Measurements from ENCODE around the gene FARP2.
"Not testable (repeated sequence)": the region's sequence is repeated elsewhere in the genome, so short reads cannot be mapped to it uniquely, and the experiment has no call there.

FARP2 gene, protein sequence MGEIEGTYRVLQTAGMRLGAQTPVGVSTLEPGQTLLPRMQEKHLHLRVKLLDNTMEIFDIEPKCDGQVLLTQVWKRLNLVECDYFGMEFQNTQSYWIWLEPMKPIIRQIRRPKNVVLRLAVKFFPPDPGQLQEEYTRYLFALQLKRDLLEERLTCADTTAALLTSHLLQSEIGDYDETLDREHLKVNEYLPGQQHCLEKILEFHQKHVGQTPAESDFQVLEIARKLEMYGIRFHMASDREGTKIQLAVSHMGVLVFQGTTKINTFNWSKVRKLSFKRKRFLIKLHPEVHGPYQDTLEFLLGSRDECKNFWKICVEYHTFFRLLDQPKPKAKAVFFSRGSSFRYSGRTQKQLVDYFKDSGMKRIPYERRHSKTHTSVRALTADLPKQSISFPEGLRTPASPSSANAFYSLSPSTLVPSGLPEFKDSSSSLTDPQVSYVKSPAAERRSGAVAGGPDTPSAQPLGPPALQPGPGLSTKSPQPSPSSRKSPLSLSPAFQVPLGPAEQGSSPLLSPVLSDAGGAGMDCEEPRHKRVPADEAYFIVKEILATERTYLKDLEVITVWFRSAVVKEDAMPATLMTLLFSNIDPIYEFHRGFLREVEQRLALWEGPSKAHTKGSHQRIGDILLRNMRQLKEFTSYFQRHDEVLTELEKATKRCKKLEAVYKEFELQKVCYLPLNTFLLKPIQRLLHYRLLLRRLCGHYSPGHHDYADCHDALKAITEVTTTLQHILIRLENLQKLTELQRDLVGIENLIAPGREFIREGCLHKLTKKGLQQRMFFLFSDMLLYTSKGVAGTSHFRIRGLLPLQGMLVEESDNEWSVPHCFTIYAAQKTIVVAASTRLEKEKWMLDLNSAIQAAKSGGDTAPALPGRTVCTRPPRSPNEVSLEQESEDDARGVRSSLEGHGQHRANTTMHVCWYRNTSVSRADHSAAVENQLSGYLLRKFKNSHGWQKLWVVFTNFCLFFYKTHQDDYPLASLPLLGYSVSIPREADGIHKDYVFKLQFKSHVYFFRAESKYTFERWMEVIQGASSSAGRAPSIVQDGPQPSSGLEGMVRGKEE
- 26.9 to 40.6 reads per million in 2 donors for total RNA-seq

DNA sequence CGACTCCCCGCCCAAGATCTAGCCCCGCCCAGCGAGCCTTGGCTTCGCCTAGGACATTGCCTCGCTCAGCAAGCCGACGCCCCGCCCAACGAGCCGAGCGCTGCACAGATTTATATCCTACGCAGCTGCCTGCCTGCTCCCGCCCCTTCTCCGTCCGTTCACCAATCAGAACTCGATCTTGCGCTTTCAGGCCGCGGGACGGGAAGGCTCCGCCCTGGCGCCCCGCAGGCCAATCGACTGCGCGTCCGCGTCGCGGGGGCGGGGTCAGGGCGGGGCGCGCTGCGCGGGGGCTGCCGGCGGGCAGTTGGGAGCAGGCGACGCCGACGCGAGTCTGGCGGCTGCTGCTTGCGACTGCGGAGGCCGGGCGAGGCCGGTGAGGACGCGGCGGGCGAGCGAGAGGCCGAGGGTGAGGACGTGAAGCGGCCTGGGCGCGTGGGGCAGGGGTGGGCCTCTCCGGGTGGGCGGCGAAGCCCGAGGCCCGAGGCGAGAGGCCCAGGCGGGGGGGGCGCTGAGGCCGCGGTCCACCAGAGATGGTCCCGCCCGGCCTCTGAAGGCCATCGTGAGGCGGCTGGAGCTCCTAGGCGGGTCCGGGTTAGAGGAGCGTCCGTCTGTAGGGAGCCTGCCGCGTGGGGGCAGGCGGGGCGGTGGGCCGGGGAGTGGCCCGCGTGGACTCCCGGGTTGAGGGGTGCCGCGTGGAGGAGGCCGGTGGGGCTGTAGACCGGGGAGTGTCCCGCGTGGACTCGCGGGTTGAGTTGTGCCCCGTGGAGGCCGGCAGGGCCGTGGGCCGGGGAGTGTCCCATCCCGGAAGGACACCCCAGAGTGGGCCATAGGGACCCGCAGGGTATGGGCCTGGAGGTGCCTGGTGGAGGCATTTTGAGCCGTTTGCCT lies at the start of gene FARP2:
Gene FARP2 (plus strand): TSS at position 303 of the 888 bp plus-strand sequence. CDS start 16,823 bp downstream, outside the sequence.
- DNase-seq: peak; percentile 87

DNA sequence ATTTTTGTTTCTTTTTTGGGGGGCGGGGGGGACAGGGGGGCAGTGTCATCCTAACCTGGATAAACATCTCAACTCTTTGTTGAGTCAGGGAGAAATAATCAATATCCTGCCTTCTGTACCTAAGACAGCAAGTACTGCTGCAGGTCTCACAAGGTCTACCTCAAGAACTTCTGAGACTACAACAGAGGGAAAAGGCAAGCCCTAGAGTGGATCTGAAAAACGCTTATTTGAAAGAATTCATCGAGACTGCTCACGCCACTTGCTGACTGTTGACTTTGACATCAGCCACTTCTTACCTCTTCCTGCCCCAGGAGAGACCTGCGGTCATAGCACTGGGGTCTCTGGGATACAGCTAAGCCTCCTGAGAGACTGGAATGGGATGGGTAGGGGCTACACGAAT lies 49.0 kb upstream of the FARP2 start:
- DNase-seq: no peak

- DNase-seq: no peak
Measured at GRCh38 chr2:241308267-241308666, 47.8 kb upstream of the FARP2 start.

DNA sequence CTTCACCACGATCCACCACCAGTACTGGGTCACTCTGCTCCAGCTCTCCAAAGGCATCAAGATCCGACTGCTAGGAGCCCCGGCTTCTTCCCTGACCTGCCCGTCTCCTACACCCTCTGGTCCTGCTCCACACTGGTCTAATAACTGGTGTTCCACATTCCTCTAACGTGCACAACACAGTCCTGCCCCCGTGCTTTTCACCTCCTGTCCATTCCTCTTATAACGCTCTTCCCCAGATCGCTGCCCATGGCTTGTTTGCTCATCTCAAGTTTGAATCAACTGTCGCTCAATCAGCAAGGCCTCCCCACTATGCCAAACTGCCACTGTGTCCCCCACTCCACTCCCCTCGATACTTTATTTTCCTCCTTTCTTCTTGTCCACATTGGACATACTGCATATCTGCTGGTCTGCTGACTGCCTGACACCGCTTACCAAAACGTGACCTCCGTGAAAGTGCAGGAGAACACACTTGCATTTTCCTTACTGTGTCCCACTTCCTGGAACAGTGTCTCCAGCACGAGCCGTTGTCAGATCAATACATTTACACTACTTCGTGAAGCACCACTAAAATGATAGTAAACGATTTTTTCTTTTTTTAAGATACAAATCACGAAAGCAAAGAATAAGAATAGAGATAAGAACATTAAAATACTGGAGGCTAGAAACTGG lies 47.1 kb upstream of the FARP2 start:
- no peak for DNase-seq

DNA sequence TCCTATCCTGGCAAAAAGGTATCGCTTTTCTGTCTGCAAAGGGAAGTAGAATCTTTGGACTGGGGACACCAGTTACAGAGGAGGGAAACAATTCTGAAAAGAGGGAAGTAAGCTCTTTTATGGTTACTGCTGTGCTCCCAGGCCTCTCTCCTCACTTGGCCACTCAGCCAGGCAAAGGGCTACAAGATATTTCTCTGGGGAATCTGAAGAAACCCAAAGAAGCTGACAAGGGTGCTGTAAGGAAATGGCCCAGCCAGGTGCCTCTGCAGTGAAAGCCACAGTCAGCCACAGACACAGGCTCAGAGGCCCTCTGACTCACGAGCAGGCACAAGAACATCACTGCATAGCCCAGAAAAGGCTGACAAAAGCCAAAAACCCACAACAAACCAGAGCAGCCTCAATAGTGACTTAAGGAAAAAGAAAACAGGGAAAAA lies 46.4 kb upstream of the FARP2 start:
- no peak for DNase-seq

DNA sequence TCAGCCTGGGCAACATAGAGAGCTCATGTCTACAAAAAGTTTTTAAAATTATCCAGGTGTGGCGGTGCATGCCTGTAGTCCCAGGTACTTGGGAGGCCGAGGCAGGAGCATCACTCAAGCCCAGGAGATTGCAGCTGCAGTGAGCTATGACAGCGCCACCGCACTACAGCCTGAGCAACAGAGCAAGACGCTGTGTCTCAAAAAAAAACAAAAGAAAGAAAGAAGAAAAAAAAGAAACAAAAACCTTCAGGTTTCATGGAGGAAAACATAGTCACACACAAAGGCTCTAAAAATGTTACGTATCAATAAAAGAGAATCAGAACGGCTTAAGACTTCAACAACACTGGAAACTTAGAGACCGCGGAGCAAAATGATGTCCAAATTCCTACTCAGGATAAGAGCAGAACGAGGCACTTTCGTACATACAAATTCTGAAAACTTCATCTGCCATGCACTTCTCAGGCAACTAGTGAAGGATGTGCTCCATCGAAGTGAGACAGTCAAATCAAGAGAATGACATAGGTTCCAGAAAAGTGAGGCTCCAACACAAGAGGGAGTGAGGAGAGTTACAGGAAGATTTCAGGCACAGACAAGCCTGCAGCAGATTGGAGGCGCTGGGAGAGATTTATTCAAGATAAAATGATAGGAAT lies 45.0 kb upstream of the FARP2 start:
- DNase-seq: no peak

DNA sequence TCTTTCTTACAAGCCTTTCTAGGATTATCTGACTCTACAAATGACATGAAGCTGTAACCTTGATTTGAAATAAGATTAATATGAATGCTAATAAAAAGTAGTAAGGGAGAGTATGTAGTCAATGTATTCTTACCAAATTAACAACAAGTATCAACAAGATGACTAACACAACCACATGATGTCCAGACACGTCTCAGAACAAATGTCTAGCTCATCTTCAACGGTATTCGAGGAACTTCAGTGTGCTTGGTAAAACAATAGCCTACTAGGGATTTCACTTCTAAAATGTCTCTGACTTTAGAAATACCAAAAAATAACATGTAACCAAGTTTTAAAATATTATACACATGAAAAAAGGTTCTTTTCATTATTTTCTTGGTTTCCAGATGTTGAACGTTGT lies 44.0 kb upstream of the FARP2 start:
- DNase-seq: no peak

- no peak for DNase-seq
Measured at GRCh38 chr2:241313543-241314095, 42.5 kb upstream of the FARP2 start.

DNA sequence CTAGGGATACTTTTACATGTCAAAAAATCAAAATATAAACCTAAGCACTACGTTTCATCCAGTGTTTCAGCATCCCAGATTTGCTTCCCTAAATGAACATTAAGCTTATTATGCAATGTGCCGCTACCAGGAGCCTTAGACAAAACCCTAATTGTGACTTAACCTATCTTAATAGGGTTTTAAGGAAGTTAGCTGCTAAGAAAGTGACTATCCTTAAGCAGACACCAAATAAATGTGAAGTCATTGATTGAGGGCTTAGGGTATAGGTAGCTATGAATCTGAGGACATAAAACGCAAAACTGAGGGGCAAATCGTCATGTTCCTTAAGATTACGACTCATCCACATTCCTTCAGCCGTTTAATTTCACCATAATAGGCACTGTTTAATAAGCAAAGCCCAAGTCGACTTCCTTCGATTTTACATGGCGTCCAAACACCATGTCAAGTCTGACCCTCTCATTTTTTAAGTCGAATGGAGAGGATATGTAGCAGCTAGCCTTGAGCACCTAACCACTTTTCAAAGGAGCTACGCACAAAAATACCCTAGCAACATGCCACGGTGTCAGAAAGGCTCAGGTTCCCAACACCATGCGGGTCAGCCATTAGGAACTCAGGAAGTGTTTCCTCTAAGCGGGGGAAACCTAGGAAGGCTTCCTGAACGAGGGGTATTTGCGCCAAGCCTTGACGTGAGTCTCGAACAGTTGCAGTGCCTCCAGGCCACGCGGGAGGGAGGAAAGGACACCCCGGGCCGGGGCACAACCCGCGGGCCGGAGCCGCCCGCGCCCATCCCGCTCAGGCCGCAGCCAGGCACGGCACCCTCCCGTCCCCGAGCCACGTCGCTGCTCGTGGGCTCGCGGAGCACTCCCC lies 41.6 kb upstream of the FARP2 start:
- DNase-seq: no peak

GRCh38 chr2:241315093-241315878 lies 40.8 kb upstream of the FARP2 start, which contains the start of gene HDLBP:
Gene HDLBP, minus strand, starts transcription at chr2:241315672. Its CDS starts 48,803 bp downstream, at chr2:241266869.
- peak; percentile 100 for DNase-seq

- DNase-seq: peak; percentile 85
Measured at GRCh38 chr2:241315879-241316631, 40.0 kb upstream of the FARP2 start, which contains the start of gene SEPTIN2. Gene SEPTIN2, plus strand, starts transcription at chr2:241315925. Its CDS starts 8,308 bp downstream, at chr2:241324233.

DNA sequence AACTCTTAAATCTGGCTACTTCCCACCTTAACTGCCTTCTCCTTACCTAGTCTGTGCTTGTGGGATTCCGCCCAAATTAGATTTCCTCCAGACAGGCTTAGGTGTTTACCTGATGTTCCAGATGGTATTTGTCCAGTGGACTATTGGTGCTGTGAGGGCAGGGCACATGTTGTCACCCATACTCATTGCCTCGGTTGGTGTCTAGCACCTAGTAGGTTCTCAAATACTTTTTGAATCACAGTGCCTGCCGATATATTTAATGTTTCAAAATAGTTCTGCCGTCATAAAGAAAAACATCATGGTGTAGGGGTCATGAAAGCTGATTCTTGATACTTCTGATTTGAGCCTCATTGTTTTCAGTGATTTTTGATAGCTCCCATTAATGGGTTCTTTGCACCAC lies 39.3 kb upstream of the FARP2 start:
- no peak for DNase-seq

DNA sequence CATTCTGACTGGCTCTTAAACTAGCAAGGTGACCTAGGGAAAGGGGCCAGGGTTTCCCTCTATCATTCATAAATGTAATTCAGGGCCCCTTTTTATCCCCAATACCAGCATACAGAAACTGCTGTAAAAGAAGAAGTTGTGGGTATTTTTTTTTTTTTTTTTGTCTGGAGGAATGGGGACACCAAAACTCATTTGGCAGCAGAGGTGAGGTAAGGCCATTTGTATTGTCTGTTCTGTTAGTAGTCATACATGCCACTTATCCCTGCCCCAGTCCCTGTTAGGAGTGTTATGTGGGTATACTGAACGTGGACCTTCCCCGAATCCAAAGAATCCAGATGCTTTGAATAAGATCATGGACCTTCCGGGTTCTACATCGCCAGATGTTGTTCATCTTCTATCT lies 38.7 kb upstream of the FARP2 start:
- no peak for DNase-seq

GRCh38 chr2:241318830-241319229 lies 37.3 kb upstream of the FARP2 start:
- DNase-seq: not testable (repeated sequence)

DNA sequence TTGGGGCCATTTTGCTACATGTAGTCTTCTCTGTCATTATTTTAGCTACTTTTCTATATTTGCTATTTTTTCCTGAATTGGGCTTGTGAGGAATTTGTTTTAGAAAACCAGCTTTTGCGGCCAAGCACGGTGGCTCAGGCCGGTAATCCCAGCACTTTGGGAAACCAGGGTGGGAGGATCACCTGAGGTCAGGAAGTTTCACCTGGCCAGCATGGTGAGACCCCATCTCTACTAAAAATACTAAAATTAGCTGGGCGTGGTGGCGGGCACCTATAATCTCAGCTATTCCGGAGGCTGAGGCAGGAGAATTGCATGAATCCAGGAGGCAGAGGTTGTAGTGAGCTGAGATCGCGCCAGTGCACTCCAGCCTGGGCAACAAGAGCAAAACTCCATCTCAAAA lies 35.7 kb upstream of the FARP2 start:
- no peak for DNase-seq

DNA sequence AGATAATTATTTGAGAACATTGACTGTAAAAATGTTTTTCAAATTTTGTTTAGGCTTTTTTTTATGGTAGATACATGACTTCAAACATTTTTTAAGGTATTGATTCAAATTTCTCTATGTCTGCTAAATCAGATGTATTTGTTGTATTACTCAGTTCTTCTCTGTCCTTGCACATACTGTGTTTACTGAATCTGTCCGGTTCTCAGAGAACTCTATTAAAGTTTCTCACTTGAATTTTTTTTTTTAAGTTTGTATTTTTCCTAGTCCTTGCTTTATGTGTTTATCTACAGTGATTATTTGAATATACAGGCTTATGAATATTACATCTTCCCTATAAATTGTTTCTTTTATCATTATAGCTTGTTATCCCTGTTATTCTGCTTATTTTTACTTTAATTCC lies 35.1 kb upstream of the FARP2 start:
- DNase-seq: no peak

DNA sequence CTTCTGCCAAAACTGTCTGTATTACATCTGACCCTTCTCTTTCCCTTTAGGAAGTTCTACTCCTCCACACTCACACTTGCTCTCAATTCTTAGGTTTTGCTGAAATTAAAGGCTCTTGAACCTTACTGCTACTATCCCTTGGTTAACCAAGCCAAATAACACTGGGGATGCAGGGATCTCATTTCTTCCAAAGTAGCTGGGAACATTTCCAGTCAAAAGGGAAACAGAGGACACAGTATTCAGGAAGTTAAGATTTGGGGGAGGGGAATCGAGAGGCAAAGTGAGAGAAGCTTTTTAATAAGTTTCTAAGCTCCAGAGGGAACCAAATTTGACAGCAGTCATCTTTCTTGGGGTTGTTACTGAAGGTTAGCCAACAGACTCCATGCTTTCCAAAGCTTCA lies 34.2 kb upstream of the FARP2 start:
- DNase-seq: no peak

DNA sequence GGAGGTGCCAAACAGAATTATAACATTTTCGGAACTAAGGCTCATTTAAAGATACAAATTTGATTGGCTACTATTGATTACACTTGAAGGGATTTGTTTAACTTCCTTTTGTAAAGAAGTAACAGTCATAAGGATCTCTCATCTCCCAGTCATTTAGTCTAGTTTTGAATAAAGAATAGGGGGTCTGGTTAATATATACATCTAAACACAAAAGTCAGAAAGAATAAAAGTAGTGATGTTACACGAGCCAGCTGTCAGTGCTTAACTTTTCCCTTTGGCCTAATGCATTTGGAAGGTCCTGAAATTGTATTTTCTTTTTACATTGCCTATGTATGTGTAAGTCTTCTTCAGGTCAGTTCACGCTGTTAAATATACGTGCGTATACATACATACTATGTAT lies 32.3 kb upstream of the FARP2 start:
- no peak for DNase-seq
